Rectal smooth muscle tissue (tissue), 1 donor: Measurements from ENCODE around the gene KRAS.

ENCODE experiments used
- H3K27ac ChIP-seq: one replicate; pipeline ENCODE4 v1.7.0; 2013; ENCODE audit warnings: low read depth, low read length, inconsistent platforms
- H3K27me3 ChIP-seq: one replicate; pipeline ENCODE4 v1.7.0; 2013; ENCODE audit warnings: low read length; ENCODE audit not compliant: control insufficient read depth, insufficient read depth
- H3K36me3 ChIP-seq: one replicate; pipeline ENCODE4 v1.7.0; 2013; ENCODE audit warnings: low read length; ENCODE audit not compliant: control insufficient read depth, insufficient read depth
- H3K4me1 ChIP-seq: one replicate; pipeline ENCODE4 v1.7.0; 2013; ENCODE audit warnings: low read length; ENCODE audit not compliant: control insufficient read depth, insufficient read depth
- H3K4me3 ChIP-seq: one replicate; pipeline ENCODE4 v1.7.0; 2013; ENCODE audit warnings: low read length
- H3K9ac ChIP-seq: one replicate; pipeline ENCODE4 v1.7.0; 2013; ENCODE audit warnings: low read length

The KRAS gene

DNA sequence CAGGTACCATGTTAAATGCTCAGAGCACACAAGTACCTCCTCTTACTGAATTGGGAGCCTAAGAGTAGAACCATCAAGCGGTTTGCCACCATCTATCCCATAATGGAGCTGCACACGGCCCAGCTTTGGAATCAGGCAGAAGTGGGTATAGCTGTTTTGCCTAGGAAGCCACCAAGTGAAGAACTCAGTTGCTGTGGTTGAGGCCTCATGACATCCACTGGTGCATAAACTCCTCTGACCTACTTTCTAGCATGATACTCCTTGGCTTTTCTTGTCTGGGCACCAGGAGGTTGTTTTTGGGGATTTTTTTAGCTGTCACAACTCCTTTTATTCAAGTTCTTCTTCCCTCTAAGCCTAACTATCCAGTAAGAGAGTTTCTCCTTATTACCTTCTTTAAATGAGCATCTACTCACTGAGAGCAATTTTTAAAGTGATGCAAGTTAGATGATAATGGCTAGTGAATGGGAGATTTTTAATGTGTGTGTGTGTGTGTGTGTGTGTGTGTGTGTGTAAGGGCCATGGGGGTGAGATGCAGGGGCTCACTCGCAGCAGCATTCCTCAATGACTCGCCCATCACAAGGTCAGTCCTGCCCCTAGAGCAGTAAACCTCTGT lies 20.9 kb upstream of the KRAS start:
- H3K27ac ChIP-seq = no peak overlapping the region
- H3K4me1 ChIP-seq = peaks cover 4% of the 10 kb centered on the region
- H3K27me3 ChIP-seq = no peaks in the 10 kb centered on the region
- no peak overlapping the region for H3K4me3 ChIP-seq
- no peaks in the 10 kb centered on the region for H3K36me3 ChIP-seq
- H3K9ac ChIP-seq = no peak overlapping the region

- H3K27ac ChIP-seq = no peak overlapping the region
- H3K36me3 ChIP-seq = no peaks in the 10 kb centered on the region
- no peak overlapping the region for H3K9ac ChIP-seq
- H3K4me1 ChIP-seq = no peaks in the 10 kb centered on the region
- no peak overlapping the region for H3K4me3 ChIP-seq
- no peaks in the 10 kb centered on the region for H3K27me3 ChIP-seq
Measured at GRCh38 chr12:25269701-25270100, 19.0 kb upstream of the KRAS start.

GRCh38 chr12:25266497-25266896 lies 15.8 kb upstream of the KRAS start:
- Histone ChIP-seq H3K9ac (no peak overlapping the region), H3K27me3 (no peaks in the 10 kb centered on the region), H3K27ac (no peak overlapping the region), H3K4me1 (no peaks in the 10 kb centered on the region), H3K36me3 (no peaks in the 10 kb centered on the region), H3K4me3 (no peak overlapping the region)

GRCh38 chr12:25264862-25265261 lies 14.1 kb upstream of the KRAS start:
- Histone ChIP-seq H3K4me1 (no peaks in the 10 kb centered on the region), H3K36me3 (no peaks in the 10 kb centered on the region), H3K27ac (no peak overlapping the region), H3K4me3 (no peak overlapping the region), H3K27me3 (no peaks in the 10 kb centered on the region), H3K9ac (no peak overlapping the region)

DNA sequence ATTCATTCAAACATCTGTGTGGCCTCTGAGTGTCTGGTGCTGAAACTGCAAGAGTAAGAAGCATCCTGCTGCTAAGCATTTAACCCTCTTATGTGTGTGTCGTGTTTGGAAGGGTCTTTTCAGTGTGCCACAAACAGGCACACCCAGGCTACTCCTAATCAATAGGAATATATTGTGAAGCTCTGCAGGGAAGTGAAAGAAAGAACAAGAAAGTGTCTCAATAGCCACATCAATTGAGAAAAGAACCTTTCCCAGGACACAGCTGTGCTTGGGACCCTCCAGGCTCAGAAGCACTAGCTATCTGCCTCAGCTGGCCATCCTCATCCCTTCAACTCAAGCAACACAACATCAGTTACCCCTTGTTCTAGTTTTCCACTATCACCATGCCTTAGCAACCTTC lies 13.4 kb upstream of the KRAS start:
- Histone ChIP-seq H3K9ac (no peak overlapping the region), H3K27me3 (no peaks in the 10 kb centered on the region), H3K36me3 (no peaks in the 10 kb centered on the region), H3K27ac (no peak overlapping the region), H3K4me1 (no peaks in the 10 kb centered on the region), H3K4me3 (no peak overlapping the region)

DNA sequence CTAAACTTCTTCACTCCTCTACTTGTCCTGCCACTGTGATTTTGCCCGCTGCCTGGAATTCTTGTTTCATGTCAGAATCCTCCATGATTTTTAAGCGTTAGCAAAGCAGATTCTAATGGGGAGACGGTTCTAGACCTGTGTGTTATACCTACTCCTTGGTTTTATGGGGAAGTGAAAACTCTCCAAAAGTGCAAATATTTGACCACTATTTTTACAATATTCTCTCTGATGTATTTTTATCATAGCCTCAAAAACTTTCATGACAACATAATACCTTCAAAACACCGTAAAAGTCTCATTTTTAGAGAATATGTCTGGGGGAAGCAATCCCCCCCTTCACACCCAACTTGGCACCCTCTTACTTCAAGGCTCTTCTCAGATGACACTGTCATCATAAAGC lies 12.9 kb upstream of the KRAS start:
- Histone ChIP-seq H3K27ac (no peak overlapping the region), H3K36me3 (no peaks in the 10 kb centered on the region), H3K4me3 (no peak overlapping the region)

DNA sequence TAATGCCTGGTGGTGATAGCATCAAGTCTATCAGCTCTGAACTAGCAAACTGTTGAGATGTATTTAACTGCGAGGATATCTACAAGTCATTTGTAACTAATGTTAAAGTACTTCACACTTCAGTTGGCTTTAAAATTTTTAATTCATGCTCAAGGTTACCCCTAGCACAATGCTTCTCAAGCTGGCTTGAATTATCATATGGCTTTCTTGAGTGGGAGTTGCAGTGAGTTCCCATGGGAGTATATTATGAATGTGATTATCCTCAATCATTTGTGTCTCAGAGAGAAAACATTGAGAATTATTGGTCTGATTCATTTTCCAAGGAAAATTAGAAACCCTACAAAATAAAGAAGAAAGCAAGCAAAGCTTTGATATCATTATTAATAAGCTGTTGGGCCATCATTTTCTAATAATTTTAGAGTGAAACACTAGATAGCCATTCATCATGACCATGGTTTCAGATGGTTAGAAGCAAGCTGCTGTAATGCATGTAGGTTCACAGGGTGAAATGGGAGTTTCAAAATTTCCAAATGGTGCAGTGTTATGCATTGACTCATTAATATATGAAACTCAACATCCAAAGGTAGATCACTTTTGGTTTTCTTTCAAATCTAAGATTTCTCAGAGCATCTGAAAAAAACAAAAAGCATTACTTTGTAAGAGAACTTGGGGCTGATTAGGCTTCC lies 11.8 kb upstream of the KRAS start:
- H3K4me1 ChIP-seq = no peaks in the 10 kb centered on the region
- no peak overlapping the region for H3K27ac ChIP-seq
- H3K27me3 ChIP-seq = no peaks in the 10 kb centered on the region
- no peak overlapping the region for H3K4me3 ChIP-seq
- H3K9ac ChIP-seq = no peak overlapping the region
- no peaks in the 10 kb centered on the region for H3K36me3 ChIP-seq

More for the DNA sequence above, 12.9 kb upstream of the KRAS start:
- no peaks in the 10 kb centered on the region for H3K4me1 ChIP-seq
- H3K27me3 ChIP-seq = no peaks in the 10 kb centered on the region
- no peak overlapping the region for H3K9ac ChIP-seq

DNA sequence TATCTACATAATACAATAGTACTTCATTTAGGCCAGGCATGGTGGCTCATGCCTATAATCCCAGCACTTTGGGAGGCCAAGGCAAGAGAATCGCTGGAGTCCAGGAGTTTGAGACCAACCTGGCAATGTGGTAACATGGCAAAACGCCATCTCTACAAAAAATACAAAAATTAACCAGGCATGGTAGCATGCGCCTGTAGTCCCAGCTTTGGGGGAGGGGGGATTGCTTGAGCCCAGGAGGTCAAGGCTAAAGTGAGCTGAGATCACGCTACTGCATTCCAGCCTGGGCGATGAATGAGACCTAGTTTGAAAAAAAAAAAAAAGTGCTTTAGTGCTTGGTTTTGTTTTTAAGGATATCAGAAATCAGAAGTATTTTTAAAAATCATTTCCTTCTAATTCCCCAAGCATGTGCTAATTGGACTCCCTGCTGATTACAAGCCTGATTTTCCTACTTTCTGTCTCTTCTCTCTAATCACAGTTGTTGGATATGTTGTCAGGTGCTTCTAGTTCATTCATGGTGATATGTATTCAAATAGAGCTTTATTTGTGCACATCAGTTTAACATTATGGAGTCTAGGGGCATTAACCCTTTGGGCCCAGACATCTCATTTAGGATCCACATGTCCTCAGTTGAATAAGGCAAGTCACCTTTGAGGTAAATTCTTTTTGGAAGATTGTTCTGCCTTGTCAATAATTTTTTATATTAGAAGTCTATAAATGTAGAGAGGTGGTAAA lies 7.0 kb upstream of the KRAS start:
- Histone ChIP-seq H3K27ac (no peak overlapping the region), H3K36me3 (no peaks in the 10 kb centered on the region), H3K27me3 (no peaks in the 10 kb centered on the region), H3K4me1 (no peaks in the 10 kb centered on the region), H3K9ac (no peak overlapping the region), H3K4me3 (no peak overlapping the region)

- no peak overlapping the region for H3K27ac ChIP-seq
- H3K4me3 ChIP-seq = no peak overlapping the region
- H3K27me3 ChIP-seq = no peaks in the 10 kb centered on the region
- no peaks in the 10 kb centered on the region for H3K36me3 ChIP-seq
- no peak overlapping the region for H3K9ac ChIP-seq
- no peaks in the 10 kb centered on the region for H3K4me1 ChIP-seq
Measured at GRCh38 chr12:25256826-25257225, 6.1 kb upstream of the KRAS start.

DNA sequence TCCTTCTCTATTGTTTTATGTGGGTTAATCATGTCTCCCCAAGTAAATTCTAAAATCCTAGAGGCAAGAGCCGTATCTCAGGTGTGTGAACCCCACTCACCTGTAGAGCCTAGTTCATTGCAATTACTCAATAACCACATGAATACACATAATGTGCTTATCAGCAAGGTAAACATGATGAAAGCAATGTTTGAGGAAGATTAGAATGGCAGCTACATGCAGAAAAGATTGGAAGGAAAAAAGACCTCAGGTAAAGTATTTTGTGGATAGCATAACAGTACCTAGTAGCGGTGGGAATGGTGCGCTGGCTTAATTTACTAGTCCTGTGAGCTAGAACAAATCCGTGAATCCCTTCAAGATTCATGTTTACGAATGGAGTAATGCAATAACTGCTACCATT lies 5.3 kb upstream of the KRAS start:
- Histone ChIP-seq H3K4me1 (peaks cover 2% of the 10 kb centered on the region), H3K27ac (no peak overlapping the region), H3K4me3 (no peak overlapping the region)

DNA sequence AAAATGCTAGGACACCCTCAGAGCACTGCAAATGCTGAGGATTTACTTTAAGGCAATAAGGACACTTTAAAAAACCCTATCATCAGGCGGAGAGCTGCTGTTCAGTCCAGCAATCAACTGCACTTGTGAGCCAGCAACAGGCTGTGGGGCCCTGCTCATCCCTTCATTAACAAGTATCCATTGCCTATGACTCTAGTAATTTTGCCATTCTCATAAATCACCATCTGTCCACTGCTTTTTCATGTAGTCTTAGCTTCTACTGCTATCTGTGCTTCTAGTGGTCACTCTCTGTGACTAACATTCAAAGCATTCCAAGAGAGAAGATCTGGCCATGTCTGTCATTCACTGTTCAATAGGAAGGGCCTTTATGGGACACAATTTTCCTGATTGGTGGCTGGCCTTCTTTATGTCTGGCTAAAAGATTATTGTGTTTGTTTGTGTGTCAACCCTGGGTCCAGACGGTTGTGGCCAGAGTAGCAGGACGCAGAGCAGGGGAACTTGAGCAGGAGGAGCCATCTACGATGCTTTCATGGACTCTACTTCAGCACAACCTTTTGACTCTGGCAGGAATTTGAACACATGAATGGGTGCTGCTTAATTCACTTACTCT lies 3.6 kb upstream of the KRAS start:
- Histone ChIP-seq H3K4me1 (peaks cover 8% of the 10 kb centered on the region), H3K9ac (no peak overlapping the region), H3K27ac (no peak overlapping the region), H3K36me3 (no peaks in the 10 kb centered on the region), H3K27me3 (no peaks in the 10 kb centered on the region), H3K4me3 (no peak overlapping the region)

More for the DNA sequence above, 5.3 kb upstream of the KRAS start:
- no peaks in the 10 kb centered on the region for H3K36me3 ChIP-seq
- H3K9ac ChIP-seq = no peak overlapping the region
- no peaks in the 10 kb centered on the region for H3K27me3 ChIP-seq

DNA sequence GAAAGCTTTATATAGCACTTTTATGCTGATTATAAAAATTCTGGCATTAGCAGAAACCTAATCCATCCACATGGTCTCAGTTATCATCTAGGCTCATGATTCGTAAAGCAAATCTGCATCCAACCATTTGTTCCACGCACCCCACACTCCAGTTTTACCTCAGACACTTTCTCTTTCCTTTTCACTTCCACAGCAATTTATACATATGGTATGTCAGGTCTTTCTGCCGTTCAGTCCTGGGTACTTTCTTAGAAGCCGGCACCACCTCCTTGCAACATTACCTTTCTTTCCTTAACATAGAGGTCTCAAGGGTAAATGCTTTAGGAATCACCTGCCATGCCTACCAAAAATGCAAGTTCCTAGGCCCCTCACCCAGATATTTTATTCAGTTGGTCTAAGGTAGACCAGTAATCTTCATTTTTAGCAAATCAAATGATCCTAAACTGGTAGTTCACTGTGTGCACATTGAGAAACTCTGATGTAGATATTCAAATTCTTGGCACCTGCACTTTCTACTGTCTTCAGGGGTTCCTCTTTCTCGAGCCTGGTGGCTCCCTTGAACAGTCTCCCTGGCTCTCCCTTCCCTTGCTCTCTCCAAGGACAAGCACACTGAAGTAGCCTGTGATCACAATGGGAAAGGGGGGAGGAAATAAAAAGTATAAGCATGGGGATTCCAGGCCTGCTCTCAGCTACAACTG lies 2.8 kb upstream of the KRAS start:
- no peak overlapping the region for H3K27ac ChIP-seq
- H3K9ac ChIP-seq = no peak overlapping the region
- no peaks in the 10 kb centered on the region for H3K36me3 ChIP-seq
- H3K27me3 ChIP-seq = no peaks in the 10 kb centered on the region
- peaks cover 8% of the 10 kb centered on the region for H3K4me1 ChIP-seq
- H3K4me3 ChIP-seq = no peak overlapping the region
